Ishikawa (cell line): ENCODE results near the gene SLC6A16.

Experiments used
- CEBPB ChIP-seq: IDR thresholded peaks from 2 replicates; pipeline ENCODE4 v1.6.1; 2012
- CREB1 ChIP-seq: IDR thresholded peaks from 2 replicates; pipeline ENCODE4 v1.6.1; 2012; ENCODE audit warnings: low read depth
- EGR1 ChIP-seq: IDR thresholded peaks from 2 replicates; pipeline ENCODE4 v1.6.1; 2012
- EP300 ChIP-seq: IDR thresholded peaks from 2 replicates; pipeline ENCODE4 v1.6.1; 2012; ENCODE audit warnings: borderline replicate concordance
- FOXM1 ChIP-seq: IDR thresholded peaks from 2 replicates; pipeline ENCODE4 v1.6.1; 2012; ENCODE audit warnings: low read depth, borderline replicate concordance
- NFIC ChIP-seq: IDR thresholded peaks from 2 replicates; pipeline ENCODE4 v1.6.1; 2012
- RAD21 ChIP-seq: IDR thresholded peaks from 2 replicates; pipeline ENCODE4 v1.6.1; 2012; ENCODE audit warnings: low read depth
- TAF1 ChIP-seq: IDR thresholded peaks from 2 replicates; pipeline ENCODE4 v1.6.1; 2012; ENCODE audit warnings: low read depth, mild to moderate bottlenecking
- TCF12 ChIP-seq: IDR thresholded peaks from 2 replicates; pipeline ENCODE4 v1.6.1; 2012; ENCODE audit warnings: low read depth
- TEAD4 ChIP-seq: IDR thresholded peaks from 2 replicates; pipeline ENCODE4 v1.6.1; 2012
- YY1 ChIP-seq: IDR thresholded peaks from 2 replicates; pipeline ENCODE4 v1.6.1; 2012; ENCODE audit warnings: low read depth
- ZBTB7A ChIP-seq: IDR thresholded peaks from 2 replicates; pipeline ENCODE4 v1.6.1; 2012; ENCODE audit warnings: low read depth
- TF ChIP-seq, protein P1 (sequence below): IDR thresholded peaks from 2 replicates; pipeline ENCODE4 v1.6.1; 2012
- TF ChIP-seq, protein P2 (sequence below): IDR thresholded peaks from 2 replicates; pipeline ENCODE4 v1.6.1; 2012
- TF ChIP-seq, protein P3 (sequence below): IDR thresholded peaks from 2 replicates; pipeline ENCODE4 v1.6.1; 2012; ENCODE audit warnings: low read depth, mild to moderate bottlenecking

SLC6A16 gene

DNA sequence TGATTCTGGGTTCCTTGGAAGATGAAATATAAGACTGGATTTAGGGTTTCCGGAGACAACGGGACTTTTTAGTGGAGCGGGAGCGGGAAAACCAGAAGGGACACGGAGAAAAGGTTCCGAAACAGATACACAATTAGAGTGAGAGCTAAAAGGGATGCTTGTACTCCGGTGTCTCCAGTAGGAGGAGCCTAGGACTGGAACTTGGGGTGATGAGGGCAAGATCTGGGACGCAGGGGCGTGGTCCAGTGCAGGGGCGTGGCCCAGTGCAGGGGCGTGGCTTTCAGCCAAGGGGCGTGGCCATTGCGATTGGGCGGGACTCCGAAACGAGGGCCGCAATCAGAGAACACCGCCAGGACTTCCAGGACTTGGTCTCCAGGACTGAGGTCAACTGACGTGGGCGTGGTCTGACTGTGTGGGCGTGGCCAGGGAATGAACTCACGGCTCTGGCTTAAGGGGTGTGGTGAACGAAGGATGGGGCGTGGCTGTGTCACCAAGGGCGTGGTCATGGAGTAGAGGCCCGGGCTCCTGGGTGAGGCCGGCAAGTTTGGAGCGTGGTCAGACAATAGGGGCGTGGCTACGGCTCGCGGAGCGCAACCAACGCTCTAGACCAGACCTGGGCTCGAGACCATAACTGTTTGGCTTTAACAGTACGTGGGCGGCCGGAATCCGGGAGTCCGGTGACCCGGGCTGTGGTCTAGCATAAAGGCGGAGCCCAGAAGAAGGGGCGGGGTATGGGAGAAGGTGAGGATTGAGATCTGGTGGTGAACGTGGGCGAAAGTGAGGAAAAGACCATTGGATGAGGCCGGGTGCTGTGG lies 38.5 kb upstream of the SLC6A16 start, which contains the start of gene DKKL1:
DKKL1 (plus strand) TSS at position 610 of the 815 bp plus-strand sequence; CDS start at position 732, 122 bp downstream.
- peak; percentile 33; the same call in 1 of the 2 replicates for TF ChIP-seq RAD21
- no peak for TF ChIP-seq TEAD4
- TF ChIP-seq EGR1 = peak; percentile 78
- TF ChIP-seq, protein P1, sequence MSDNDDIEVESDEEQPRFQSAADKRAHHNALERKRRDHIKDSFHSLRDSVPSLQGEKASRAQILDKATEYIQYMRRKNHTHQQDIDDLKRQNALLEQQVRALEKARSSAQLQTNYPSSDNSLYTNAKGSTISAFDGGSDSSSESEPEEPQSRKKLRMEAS = peak; percentile 51
- 0 out of 2 replicates have a peak, but pooled peaks have one; percentile 33 for TF ChIP-seq CREB1

DNA sequence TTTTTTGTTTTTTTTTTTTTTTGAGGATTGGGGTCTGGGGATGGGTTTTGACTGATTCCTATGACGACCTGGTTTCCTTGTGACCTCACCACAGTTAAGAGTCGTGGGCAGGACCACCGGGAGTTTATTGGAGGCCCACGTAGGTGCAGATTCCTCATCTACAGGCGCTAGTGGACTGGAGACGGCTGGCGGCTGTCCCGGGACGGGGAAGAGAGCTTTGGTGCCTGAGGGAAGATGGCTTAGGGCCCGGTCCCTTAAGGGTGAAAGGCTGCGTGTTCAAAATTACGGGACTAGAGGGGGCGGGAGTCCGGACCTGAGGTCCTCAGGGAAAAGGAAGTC lies 37.9 kb upstream of the SLC6A16 start:
- no peak for TF ChIP-seq CREB1
- no peak for TF ChIP-seq TEAD4
- TF ChIP-seq YY1 = no peak
- TF ChIP-seq ZBTB7A = no peak
- no peak for TF ChIP-seq NFIC
- TF ChIP-seq, protein P1 = no peak
- TF ChIP-seq EP300 = no peak
- TF ChIP-seq TCF12 = no peak
- no peak for TF ChIP-seq TAF1
- no peak for TF ChIP-seq EGR1
- TF ChIP-seq, protein P2, sequence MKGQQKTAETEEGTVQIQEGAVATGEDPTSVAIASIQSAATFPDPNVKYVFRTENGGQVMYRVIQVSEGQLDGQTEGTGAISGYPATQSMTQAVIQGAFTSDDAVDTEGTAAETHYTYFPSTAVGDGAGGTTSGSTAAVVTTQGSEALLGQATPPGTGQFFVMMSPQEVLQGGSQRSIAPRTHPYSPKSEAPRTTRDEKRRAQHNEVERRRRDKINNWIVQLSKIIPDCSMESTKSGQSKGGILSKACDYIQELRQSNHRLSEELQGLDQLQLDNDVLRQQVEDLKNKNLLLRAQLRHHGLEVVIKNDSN = no peak

DNA sequence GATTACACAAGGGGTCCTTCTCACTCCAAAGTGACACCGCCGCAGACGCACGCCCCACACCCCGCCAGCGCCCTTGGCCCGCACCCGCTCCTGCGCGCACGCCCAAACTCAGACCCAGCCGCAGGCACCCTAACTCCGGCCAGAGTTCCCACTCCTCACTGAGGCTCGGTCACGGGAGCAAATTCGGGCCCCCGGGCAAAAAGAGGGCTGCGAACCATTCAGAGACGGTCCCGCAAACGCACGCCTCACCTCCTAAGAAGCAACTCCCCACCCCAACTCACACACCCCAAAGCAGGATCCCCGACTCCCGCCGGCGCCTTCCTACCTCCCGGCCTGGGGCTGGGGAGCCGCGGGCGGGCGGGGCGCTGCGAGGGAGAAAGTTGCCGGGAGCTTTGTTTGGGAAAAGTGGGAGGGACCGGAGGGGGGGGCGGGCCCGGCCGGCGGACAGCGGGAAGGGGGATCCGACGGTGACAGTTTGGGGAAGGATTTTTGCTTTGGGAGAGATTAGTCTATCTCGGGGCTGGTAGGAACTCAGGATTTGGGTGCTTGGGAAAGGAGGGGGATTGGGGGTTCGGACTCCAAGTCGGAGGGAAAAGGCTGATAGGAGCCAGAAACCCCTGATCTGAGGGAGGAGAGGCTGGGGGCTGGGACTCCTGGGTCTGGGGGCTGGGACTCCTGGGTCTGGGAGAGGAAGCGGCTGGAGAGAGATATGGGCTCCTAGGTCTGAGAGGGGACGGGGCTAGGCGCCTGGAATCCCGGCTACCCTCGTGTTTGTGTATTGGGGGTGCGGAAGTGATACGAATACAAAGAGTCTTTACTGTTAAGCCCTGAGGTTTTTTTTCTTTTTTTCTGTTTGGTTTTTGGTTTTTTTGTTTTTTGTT lies 37.3 kb upstream of the SLC6A16 start, which contains the start of gene TEAD2:
TEAD2 (minus strand) TSS at position 369 of the 881 bp plus-strand sequence. CDS start 2,341 bp downstream, outside the sequence.
- TF ChIP-seq, protein P2 = 0 out of 2 replicates have a peak, but pooled peaks have one; percentile 35
- TF ChIP-seq ZBTB7A (peak; percentile 63; the same call in 1 of the 2 replicates), TEAD4 (no peak), NFIC (0 out of 2 replicates have a peak, but pooled peaks have one; percentile 7), CREB1 (no peak)

DNA sequence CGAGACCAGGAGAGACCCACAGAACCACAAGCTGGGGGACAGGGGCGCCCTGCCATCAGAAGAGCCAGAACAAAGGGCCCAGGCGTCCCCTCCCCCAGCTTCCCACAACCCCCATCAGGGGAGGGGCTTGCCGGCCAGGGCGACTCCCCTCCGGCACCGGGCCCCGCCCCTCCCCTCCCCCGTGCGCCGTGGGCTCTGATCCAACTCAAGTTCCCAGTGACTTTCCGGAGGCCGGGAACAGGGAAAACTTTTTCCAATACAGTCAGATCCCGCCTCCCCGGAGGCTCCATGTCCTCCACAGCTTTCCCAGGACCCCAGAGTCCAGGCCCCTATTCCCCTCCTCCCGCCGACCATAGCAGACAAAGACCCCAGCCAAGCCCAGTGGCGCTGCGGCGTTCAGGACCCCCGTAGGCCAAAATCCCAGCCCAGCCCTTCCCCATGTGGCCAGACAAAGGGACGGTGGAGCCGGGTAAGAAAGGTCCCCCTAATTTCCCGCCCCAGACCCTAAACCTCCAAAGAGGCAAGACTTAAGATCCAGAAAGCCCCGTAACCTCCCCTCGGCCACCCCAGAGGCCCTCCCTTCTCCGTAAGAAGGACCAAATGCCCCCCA lies 36.6 kb upstream of the SLC6A16 start:
- TF ChIP-seq TAF1 = 0 out of 2 replicates have a peak, but pooled peaks have one; percentile 31
- TF ChIP-seq, protein P2 = no peak
- no peak for TF ChIP-seq YY1
- TF ChIP-seq FOXM1 = no peak
- no peak for TF ChIP-seq CREB1
- TF ChIP-seq, protein P1 = no peak
- TF ChIP-seq EGR1 = no peak
- no peak for TF ChIP-seq ZBTB7A
- TF ChIP-seq TEAD4 = no peak
- peak; percentile 85 for TF ChIP-seq NFIC
- TF ChIP-seq TCF12 = peak; percentile 40; the same call in 1 of the 2 replicates
- TF ChIP-seq, protein P3, sequence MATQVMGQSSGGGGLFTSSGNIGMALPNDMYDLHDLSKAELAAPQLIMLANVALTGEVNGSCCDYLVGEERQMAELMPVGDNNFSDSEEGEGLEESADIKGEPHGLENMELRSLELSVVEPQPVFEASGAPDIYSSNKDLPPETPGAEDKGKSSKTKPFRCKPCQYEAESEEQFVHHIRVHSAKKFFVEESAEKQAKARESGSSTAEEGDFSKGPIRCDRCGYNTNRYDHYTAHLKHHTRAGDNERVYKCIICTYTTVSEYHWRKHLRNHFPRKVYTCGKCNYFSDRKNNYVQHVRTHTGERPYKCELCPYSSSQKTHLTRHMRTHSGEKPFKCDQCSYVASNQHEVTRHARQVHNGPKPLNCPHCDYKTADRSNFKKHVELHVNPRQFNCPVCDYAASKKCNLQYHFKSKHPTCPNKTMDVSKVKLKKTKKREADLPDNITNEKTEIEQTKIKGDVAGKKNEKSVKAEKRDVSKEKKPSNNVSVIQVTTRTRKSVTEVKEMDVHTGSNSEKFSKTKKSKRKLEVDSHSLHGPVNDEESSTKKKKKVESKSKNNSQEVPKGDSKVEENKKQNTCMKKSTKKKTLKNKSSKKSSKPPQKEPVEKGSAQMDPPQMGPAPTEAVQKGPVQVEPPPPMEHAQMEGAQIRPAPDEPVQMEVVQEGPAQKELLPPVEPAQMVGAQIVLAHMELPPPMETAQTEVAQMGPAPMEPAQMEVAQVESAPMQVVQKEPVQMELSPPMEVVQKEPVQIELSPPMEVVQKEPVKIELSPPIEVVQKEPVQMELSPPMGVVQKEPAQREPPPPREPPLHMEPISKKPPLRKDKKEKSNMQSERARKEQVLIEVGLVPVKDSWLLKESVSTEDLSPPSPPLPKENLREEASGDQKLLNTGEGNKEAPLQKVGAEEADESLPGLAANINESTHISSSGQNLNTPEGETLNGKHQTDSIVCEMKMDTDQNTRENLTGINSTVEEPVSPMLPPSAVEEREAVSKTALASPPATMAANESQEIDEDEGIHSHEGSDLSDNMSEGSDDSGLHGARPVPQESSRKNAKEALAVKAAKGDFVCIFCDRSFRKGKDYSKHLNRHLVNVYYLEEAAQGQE = no peak
- no peak for TF ChIP-seq RAD21

DNA sequence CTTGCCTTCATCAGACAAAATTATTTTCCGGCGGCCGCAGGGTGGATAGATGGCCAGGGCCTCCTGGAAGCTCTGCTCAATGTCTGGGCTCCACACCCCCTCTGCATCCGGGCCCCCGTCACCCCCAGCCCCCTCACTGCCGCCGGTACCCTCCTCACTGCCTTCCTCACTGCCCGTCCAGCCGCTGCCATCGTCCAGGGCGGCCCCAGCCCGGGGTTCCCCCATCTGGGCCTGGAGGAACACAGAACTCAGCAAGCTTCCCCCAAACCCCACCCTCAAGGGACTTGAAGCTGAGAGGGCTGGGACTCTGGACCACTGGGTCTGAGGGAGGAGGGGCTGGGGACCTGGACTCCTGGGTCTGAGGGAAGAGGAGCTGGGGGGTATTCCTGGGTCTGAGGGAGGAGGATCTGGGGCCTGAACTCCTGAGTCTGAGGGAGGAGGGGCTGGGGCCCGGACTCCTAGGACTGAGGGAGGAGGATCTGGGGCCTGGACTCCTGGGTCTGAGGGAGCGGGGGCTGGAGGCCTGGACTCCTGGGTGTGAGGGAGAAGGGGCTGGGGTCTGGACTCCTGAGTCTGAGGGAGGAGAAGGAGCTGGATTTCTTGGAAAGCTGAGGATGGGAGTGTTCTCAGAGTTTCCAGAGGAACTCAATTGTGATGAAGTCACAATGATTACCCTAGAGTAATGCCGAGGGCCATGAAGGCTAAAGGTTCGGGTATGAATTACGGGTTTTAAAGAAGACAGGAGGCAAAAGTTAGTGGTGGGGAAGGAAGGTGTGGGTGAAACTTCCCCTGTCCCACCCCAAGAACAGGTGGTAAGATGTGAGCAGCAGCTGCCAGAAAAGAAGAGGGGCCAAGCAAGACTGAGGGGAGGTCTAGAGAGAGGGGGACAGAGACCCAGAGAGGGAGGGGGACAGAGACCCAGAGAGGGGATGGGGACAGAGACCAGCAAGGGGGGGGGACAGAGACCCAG lies 35.1 kb upstream of the SLC6A16 start:
- TF ChIP-seq YY1 (no peak), CREB1 (no peak), CEBPB (no peak), EGR1 (no peak), ZBTB7A (no peak)
